ENCODE measurements around the gene OBP2B.
"Not testable (repeated sequence)": the region's sequence is repeated elsewhere in the genome, so short reads cannot be mapped to it uniquely, and the experiment has no call there.

The OBP2B gene

GRCh38 chr9:133200631-133201030, 8.4 kb downstream of the OBP2B start:
- DNase-seq, result no peak

- peak; percentile 81 for DNase-seq
Observed at GRCh38 chr9:133199648-133200321, 9.3 kb downstream of the OBP2B start.

- no peak for DNase-seq
Observed at GRCh38 chr9:133195029-133195428, 14.0 kb downstream of the OBP2B start.

- DNase-seq, result no peak
Observed at GRCh38 chr9:133194597-133194996, 14.5 kb downstream of the OBP2B start.

GRCh38 chr9:133191989-133192388, 17.1 kb downstream of the OBP2B start:
- no peak for DNase-seq

- DNase-seq, result no peak
Observed at GRCh38 chr9:133189826-133190225, 19.2 kb downstream of the OBP2B start.

GRCh38 chr9:133188843-133189180, 20.2 kb downstream of the OBP2B start:
- DNase-seq, result no peak

GRCh38 chr9:133188006-133188842, 20.8 kb downstream of the OBP2B start:
- peak; percentile 74 for DNase-seq

GRCh38 chr9:133187561-133188005, 21.5 kb downstream of the OBP2B start:
- no peak for DNase-seq

- DNase-seq, result no peak
Observed at GRCh38 chr9:133186736-133187135, 22.3 kb downstream of the OBP2B start.

GRCh38 chr9:133184971-133185370, 24.1 kb downstream of the OBP2B start:
- peak; percentile 93 for DNase-seq

- no peak for DNase-seq
Observed at GRCh38 chr9:133182151-133182550, 26.9 kb downstream of the OBP2B start.

- DNase-seq, result no peak
Observed at GRCh38 chr9:133181561-133181960, 27.5 kb downstream of the OBP2B start.

- no peak for DNase-seq
Observed at GRCh38 chr9:133180953-133181352, 28.1 kb downstream of the OBP2B start.

- no peak for DNase-seq
Observed at GRCh38 chr9:133173056-133173455, 36.0 kb downstream of the OBP2B start.

GRCh38 chr9:133171161-133171961, 37.7 kb downstream of the OBP2B start:
- no peak for DNase-seq

- no peak for DNase-seq
Observed at GRCh38 chr9:133170716-133171115, 38.3 kb downstream of the OBP2B start.

- not testable (repeated sequence) for DNase-seq
Observed at GRCh38 chr9:133169687-133170086, 39.4 kb downstream of the OBP2B start.

GRCh38 chr9:133169102-133169501, 39.9 kb downstream of the OBP2B start:
- DNase-seq, result no peak

- DNase-seq, result no peak
Observed at GRCh38 chr9:133168432-133168831, 40.6 kb downstream of the OBP2B start.

- DNase-seq, result no peak
Observed at GRCh38 chr9:133167769-133168168, 41.3 kb downstream of the OBP2B start.

GRCh38 chr9:133167096-133167730, 41.8 kb downstream of the OBP2B start:
- DNase-seq, result no peak

- DNase-seq, result no peak
Observed at GRCh38 chr9:133166392-133166791, 42.7 kb downstream of the OBP2B start.

All from hematopoietic multipotent progenitor cell treated with erythropoietin and hydrocortisone succinate and interleukin-3 and kit ligand, for 4 days (in vitro differentiated cells).